ENCODE results near the gene ARID1B. TPM values are rescaled to one million over a fixed set of nuclear protein-coding genes. Genes with fewer than 3 reads are reported as not detected.
A peak's percentile ranks its signal among the peaks of the same experiment; 100 is the strongest.

ARID1B gene
- total and polyA plus RNA-seq, 2 of the 13 experiments (the other 11 are each of a cell fraction or from before 2014, with no cell fraction given), result 20.1 to 32.6 TPM

DNA sequence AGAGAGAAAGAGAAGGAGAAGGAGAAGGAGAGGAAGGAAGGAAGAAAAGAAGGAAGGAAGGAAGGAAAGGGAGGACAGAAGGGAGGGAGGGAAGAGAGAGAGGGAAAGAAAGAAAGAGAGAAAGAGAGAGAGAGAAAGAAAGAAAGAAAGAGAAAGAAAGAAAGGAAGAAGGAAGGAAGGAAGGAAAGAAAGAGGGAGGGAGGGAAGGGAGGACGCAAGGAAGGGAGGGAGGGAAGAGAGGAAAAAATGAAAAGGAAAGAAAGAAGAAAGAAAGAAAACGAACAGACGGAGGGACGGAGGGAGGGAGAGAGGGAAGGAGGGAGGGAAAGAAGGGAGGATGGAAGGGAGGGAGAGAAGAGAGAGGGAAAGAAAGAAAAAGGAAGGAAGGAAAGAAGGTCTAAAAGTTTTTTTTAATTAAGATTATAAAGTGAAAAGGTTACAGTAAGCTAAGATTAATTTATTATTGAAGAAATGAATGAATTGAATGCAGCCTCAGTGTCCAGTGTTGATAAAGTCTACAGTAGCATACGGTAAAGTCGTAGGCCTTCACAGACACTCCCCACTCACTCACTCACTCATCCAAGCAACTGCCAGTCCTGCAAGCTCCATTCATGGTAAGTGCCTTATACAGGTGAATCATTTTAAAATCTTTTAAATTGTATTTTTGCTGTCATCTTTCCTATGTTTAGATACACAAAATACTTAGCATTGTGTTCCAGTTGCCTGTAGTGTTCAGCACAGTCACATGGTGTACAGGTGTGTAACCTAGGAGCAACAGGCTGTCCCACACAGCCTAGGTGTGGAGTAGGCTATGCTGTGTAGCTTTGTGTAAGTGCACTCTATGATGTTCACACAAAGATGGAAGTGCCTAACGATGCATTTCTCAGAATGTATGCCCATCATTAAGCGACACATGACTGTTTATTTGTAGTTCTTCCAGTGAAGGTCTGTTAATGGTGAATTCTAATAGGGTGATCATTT, 20.3 kb upstream of the ARID1B start:
- H2AFZ ChIP-seq (ENCODE audit: low read length), result no peak overlapping the region
- peak; percentile 50 for ATAC-seq
- no peaks in the 10 kb centered on the region for H4K20me1 ChIP-seq (ENCODE audit: insufficient read depth, low read length)
- H3K79me2 ChIP-seq (ENCODE audit: insufficient read depth, low read length), result no peaks in the 10 kb centered on the region
- in situ Hi-C loops (cut with HindIII; ENCODE audit: extremely low pct_ligation_motif_present, low pct_unique_long_range_greater_than_20kb) (loop anchor here (25.0 kb wide), 1 partner anchor 195 kb away; no protein-coding TSS in a partner anchor), intact Hi-C loops (cut with micrococcal nuclease; ENCODE audit: unreplicated experiment) (no loop called here)
- POLR2A ChIA-PET, result no interaction called here
- no peak for DNase-seq (ENCODE audit: low spot score)
- no peak overlapping the region for H3K27ac ChIP-seq (ENCODE audit: extremely low read length, insufficient read depth, low read length)
- no peak overlapping the region for H3K9ac ChIP-seq (ENCODE audit: insufficient read depth, low read depth, low read length)
- H3K9me3 ChIP-seq (ENCODE audit: low read length), result no peaks in the 10 kb centered on the region
- TF ChIP-seq SIN3A (IDR thresholded peaks at IDR 0.05; ENCODE audit: borderline replicate concordance, low read depth, low read length) (no peak), HNRNPK (IDR thresholded peaks at IDR 0.05; ENCODE audit: low read depth, low read length, poor library complexity, severe bottlenecking) (peak; percentile 56), ZMYM4 (CRISPR knock-in tag; IDR thresholded peaks at IDR 0.05) (no peak), HBP1 (CRISPR knock-in tag; IDR thresholded peaks at IDR 0.05; ENCODE audit: low read depth) (no peak), SOX6 (IDR thresholded peaks at IDR 0.05) (0 out of 2 replicates have a peak, but pooled peaks have one; percentile 11), SOX6 (CRISPR knock-in tag; IDR thresholded peaks at IDR 0.05) (no peak), HMG20A (CRISPR knock-in tag; IDR thresholded peaks at IDR 0.05; ENCODE audit: borderline replicate concordance) (no peak), SALL1 (CRISPR knock-in tag; IDR thresholded peaks at IDR 0.05) (no peak), ETS1 (CRISPR knock-in tag; IDR thresholded peaks at IDR 0.05) (no peak), ZNF652 (CRISPR knock-in tag; IDR thresholded peaks at IDR 0.05; ENCODE audit: borderline replicate concordance, low read depth) (no peak), FOSL1 (CRISPR knock-in tag; IDR thresholded peaks at IDR 0.05; ENCODE audit: borderline replicate concordance) (no peak)
- TF ChIP-seq, protein P1, sequence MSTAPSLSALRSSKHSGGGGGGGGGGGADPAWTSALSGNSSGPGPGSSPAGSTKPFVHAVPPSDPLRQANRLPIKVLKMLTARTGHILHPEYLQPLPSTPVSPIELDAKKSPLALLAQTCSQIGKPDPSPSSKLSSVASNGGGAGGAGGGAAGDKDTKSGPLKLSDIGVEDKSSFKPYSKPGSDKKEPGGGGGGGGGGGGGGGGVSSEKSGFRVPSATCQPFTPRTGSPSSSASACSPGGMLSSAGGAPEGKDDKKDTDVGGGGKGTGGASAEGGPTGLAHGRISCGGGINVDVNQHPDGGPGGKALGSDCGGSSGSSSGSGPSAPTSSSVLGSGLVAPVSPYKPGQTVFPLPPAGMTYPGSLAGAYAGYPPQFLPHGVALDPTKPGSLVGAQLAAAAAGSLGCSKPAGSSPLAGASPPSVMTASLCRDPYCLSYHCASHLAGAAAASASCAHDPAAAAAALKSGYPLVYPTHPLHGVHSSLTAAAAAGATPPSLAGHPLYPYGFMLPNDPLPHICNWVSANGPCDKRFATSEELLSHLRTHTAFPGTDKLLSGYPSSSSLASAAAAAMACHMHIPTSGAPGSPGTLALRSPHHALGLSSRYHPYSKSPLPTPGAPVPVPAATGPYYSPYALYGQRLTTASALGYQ (CRISPR knock-in tag; IDR thresholded peaks at IDR 0.05), result no peak
- BruUV-seq (replicated peaks), result no TSS peak
- H3K4me3 ChIP-seq (replicated peaks in 1 of 3; ENCODE audit: insufficient read depth in 1 of 3, low read depth in 2 of 3, low read length in 3 of 3), result no peak overlapping the region
- CTCF ChIA-PET (ENCODE audit: low intra/inter-chr PET ratio, low total read pairs), result no interaction called here
- FAIRE-seq, result no peak
- H3K4me1 ChIP-seq (ENCODE audit: insufficient read depth, low read length), result peaks cover 17% of the 10 kb centered on the region
- H3K27me3 ChIP-seq (ENCODE audit: control insufficient read depth in 1 of 2, insufficient read depth in 2 of 2, low read length in 2 of 2), result no peaks in the 10 kb centered on the region; a peak in 1 of 5 replicates
- no peaks in the 10 kb centered on the region for H3K36me3 ChIP-seq (replicated peaks in 1 of 2; ENCODE audit: control insufficient read depth in 1 of 2, insufficient read depth in 2 of 2, low read length in 2 of 2)
- 59% methylated on average over 8 of the region's 8 CpGs for WGBS (ENCODE audit: low lambda C conversion rate)
- H3K4me2 ChIP-seq (ENCODE audit: low read depth, low read length), result no peak overlapping the region
